ENCODE data around the gene NCBP1. TPM values are rescaled to one million over a fixed set of nuclear protein-coding genes. Genes with fewer than 3 reads are reported as not detected.

The NCBP1 gene
- total and polyA plus RNA-seq, 5 donors from 2014 or later: 18.0 to 47.4 (median 23.9) TPM

DNA sequence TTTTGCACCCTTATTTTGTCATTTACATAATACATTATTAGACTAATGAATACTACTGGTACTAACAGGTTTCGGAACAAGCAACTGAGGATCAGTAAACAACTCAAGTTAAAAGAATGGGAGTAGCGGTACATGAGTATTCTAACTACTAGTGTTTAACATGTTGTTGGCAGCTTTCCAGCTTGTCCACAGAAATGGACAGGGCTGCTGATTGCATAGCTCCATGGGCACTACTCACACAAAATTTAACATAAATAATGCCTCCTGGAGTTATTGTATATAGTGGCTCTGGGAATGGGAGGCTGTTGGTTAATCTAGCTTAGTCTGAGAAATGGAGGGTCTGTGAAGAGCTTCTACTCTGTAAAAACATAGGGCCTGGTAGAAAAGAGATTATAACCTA, 6.7 kb downstream of the NCBP1 start:
- peaks cover 31% of the 10 kb centered on the region for H3K36me3 Mint-ChIP-seq

DNA sequence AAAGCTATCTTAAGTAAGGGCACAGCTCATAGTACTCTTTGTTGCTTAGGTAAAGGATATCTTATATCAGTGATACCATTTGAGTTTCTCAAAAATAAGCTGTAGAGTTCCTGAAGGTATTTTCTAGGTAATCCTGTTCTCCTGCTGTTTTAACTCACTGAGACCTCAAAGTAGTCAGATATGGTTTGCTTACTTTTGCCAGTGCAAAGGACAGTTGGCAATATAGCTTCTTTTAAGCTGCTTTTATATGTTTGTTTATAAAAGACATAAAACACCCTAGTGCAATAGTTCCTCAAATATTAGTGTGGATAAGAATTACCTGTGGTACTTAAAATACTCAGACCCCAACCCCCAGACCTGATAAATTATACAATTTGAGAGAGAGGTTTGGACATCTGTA, 12.1 kb downstream of the NCBP1 start:
- peaks cover 84% of the 10 kb centered on the region for H3K36me3 ChIP-seq (ENCODE audit: control insufficient read depth, insufficient read depth, low read length)
- no peaks in the 10 kb centered on the region for H3K4me1 ChIP-seq (ENCODE audit: control insufficient read depth, insufficient read depth, low read length, poor library complexity, severe bottlenecking)
- ATAC-seq (ENCODE audit: low read depth in 2 of 2): no peak
- Mint-ChIP-seq H3K27me3 (no peaks in the 10 kb centered on the region), H3K27ac (no peak overlapping the region), H3K36me3 (peaks cover 47% of the 10 kb centered on the region), H3K9me3 (no peaks in the 10 kb centered on the region), H3K4me1 (peaks cover 3 to 34% (median 11%) of the 10 kb centered on the region in 4 donors), H3K4me3 (no peak overlapping the region)
- no peak overlapping the region for H3K4me3 ChIP-seq (ENCODE audit: low read depth, low read length)
- H3K27me3 ChIP-seq (ENCODE audit: control insufficient read depth, insufficient read depth, low read length): no peaks in the 10 kb centered on the region
- no peak overlapping the region for H3K27ac ChIP-seq (ENCODE audit: insufficient read depth, low read length, poor library complexity, severe bottlenecking)
- no peaks in the 10 kb centered on the region for H3K9me3 ChIP-seq (ENCODE audit: control insufficient read depth in 2 of 2, low read length in 2 of 2)
- DNase-seq: no peak

More for the DNA sequence above, 6.7 kb downstream of the NCBP1 start:
- Histone ChIP-seq H3K9me3 (ENCODE audit: control insufficient read depth in 2 of 2, low read length in 2 of 2) (no peaks in the 10 kb centered on the region), H3K27ac (ENCODE audit: insufficient read depth, low read length, poor library complexity, severe bottlenecking) (no peak overlapping the region), H3K4me3 (ENCODE audit: low read depth, low read length) (no peak overlapping the region), H3K36me3 (ENCODE audit: control insufficient read depth, insufficient read depth, low read length) (peaks cover 43% of the 10 kb centered on the region), H3K27me3 (ENCODE audit: control insufficient read depth, insufficient read depth, low read length) (no peaks in the 10 kb centered on the region), H3K4me1 (ENCODE audit: control insufficient read depth, insufficient read depth, low read length, poor library complexity, severe bottlenecking) (peaks cover 33% of the 10 kb centered on the region)
- peak overlapping the region in 1 of 3 donors; percentile 55 for H3K27ac Mint-ChIP-seq
- no peaks in the 10 kb centered on the region for H3K9me3 Mint-ChIP-seq
- DNase-seq (no peak), ATAC-seq (ENCODE audit: low read depth in 2 of 2) (no peak)
- no peak overlapping the region for H3K4me3 Mint-ChIP-seq
- peaks cover 36 to 67% (median 47%) of the 10 kb centered on the region in 4 donors for H3K4me1 Mint-ChIP-seq
- no peaks in the 10 kb centered on the region for H3K27me3 Mint-ChIP-seq

DNA sequence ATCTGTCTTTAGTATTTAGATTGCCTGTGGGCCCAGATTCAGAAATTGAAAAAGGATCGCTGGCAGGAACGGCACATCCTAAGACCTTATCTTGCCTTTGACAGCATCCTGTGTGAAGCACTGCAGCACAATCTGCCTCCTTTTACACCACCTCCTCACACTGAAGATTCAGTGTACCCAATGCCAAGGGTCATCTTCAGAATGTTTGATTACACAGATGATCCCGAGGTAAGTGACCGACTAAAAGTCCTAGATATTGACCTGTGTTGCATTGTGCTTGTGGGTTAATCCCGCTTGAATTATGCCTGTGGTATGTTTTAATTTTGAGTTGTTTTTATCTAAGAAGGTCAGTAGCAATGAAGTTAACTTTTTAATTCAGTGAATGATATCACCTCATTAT, 14.4 kb downstream of the NCBP1 start:
- no peak overlapping the region for H3K4me3 ChIP-seq (ENCODE audit: low read depth, low read length)
- no peaks in the 10 kb centered on the region for H3K27me3 Mint-ChIP-seq
- peaks cover 44% of the 10 kb centered on the region for H3K36me3 Mint-ChIP-seq
- no peak for DNase-seq
- H3K27ac ChIP-seq (ENCODE audit: insufficient read depth, low read length, poor library complexity, severe bottlenecking): no peak overlapping the region
- peaks cover 0 to 23% (median 11%) of the 10 kb centered on the region in 4 donors for H3K4me1 Mint-ChIP-seq
- no peak for ATAC-seq (ENCODE audit: low read depth in 2 of 2)
- H3K9me3 ChIP-seq (ENCODE audit: control insufficient read depth in 2 of 2, low read length in 2 of 2): no peaks in the 10 kb centered on the region
- H3K27ac Mint-ChIP-seq: peak overlapping the region in 1 of 3 donors; percentile 4
- H3K4me1 ChIP-seq (ENCODE audit: control insufficient read depth, insufficient read depth, low read length, poor library complexity, severe bottlenecking): no peaks in the 10 kb centered on the region
- no peaks in the 10 kb centered on the region for H3K9me3 Mint-ChIP-seq
- no peaks in the 10 kb centered on the region for H3K27me3 ChIP-seq (ENCODE audit: control insufficient read depth, insufficient read depth, low read length)
- H3K36me3 ChIP-seq (ENCODE audit: control insufficient read depth, insufficient read depth, low read length): peaks cover 82% of the 10 kb centered on the region
- H3K4me3 Mint-ChIP-seq: no peak overlapping the region

DNA sequence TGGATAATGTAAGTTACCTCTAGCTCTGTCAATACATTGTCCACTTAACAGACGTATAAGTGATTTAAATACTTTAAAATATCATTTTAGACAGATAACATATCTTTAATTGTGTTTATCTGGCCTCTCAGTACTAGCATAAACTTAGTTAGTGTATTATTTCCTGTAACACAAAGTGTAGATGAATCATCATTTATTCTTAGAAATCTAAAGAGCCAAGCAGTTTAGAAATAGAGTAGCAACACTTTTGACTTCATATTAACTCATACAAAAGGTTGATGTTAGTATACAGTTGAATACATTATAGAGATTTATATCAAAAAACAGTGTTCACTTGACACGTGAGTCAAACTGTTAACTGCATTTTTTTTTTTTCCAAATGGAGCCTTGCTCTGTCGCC, 18.0 kb downstream of the NCBP1 start:
- Mint-ChIP-seq H3K36me3 (peaks cover 44% of the 10 kb centered on the region), H3K4me3 (no peak overlapping the region)

DNA sequence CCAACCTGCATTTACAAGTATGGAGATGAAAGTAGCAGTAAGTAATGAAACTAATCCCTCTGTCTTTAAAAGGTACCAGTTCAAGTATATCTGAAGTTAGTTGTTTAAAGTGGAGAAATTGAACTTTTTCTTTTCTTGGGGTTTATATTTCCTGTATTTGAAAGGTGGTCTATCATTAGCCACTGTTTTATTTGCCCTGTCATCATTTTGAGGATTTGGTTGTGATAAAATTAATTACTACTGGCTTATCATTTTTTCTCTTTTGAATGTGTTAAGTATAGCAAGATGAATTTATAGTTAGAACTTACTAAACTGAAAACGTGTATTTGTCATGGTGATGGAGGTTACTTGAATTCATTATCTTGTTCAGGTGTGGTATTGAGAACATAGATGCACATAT, 25.1 kb downstream of the NCBP1 start:
- H3K27ac ChIP-seq (ENCODE audit: insufficient read depth, low read length, poor library complexity, severe bottlenecking): no peak overlapping the region
- Mint-ChIP-seq H3K4me1 (peaks cover 7 to 10% (median 10%) of the 10 kb centered on the region in 4 donors), H3K27ac (no peak overlapping the region)

More for the DNA sequence above, 18.0 kb downstream of the NCBP1 start:
- peak overlapping the region in 1 of 3 donors; percentile 56 for H3K27ac Mint-ChIP-seq
- ATAC-seq (ENCODE audit: low read depth in 2 of 2): peak; percentile 52 to 71
- DNase-seq: peak in 1 of 3 donors; percentile 30
- Histone ChIP-seq H3K36me3 (ENCODE audit: control insufficient read depth, insufficient read depth, low read length) (peaks cover 92% of the 10 kb centered on the region), H3K27ac (ENCODE audit: insufficient read depth, low read length, poor library complexity, severe bottlenecking) (no peak overlapping the region), H3K27me3 (ENCODE audit: control insufficient read depth, insufficient read depth, low read length) (no peaks in the 10 kb centered on the region), H3K4me3 (ENCODE audit: low read depth, low read length) (no peak overlapping the region), H3K4me1 (ENCODE audit: control insufficient read depth, insufficient read depth, low read length, poor library complexity, severe bottlenecking) (no peaks in the 10 kb centered on the region), H3K9me3 (ENCODE audit: control insufficient read depth in 2 of 2, low read length in 2 of 2) (no peaks in the 10 kb centered on the region)
- no peaks in the 10 kb centered on the region for H3K27me3 Mint-ChIP-seq
- H3K4me1 Mint-ChIP-seq: peaks cover 0 to 12% (median 8%) of the 10 kb centered on the region in 4 donors
- H3K9me3 Mint-ChIP-seq: no peaks in the 10 kb centered on the region

DNA sequence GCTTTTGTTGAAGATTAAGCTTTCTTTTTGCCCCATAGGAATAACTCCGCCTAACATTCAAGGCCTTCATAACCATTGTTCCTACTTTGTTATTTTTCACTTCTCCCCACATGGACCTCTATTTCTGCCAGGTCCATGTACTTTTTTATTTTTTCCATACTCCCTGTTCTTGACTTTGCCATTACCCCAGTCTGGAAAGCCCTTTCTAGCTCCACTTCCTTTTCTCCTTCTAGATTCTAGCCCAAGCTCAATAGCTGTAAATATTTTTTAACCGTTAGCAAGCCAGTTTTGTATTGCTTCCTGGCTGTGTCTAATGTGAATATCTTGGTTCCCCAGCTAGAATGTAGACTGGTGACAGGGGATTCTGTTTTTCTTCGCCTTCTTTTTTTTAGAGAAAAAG, 26.1 kb downstream of the NCBP1 start:
- H3K9me3 ChIP-seq (ENCODE audit: control insufficient read depth in 2 of 2, low read length in 2 of 2): no peaks in the 10 kb centered on the region
- peaks cover 7 to 11% (median 10%) of the 10 kb centered on the region in 4 donors for H3K4me1 Mint-ChIP-seq
- ATAC-seq (ENCODE audit: low read depth in 2 of 2): no peak
- no peaks in the 10 kb centered on the region for H3K4me1 ChIP-seq (ENCODE audit: control insufficient read depth, insufficient read depth, low read length, poor library complexity, severe bottlenecking)
- H3K27ac ChIP-seq (ENCODE audit: insufficient read depth, low read length, poor library complexity, severe bottlenecking): no peak overlapping the region
- peaks cover 40% of the 10 kb centered on the region for H3K36me3 Mint-ChIP-seq
- DNase-seq: no peak
- no peaks in the 10 kb centered on the region for H3K9me3 Mint-ChIP-seq
- H3K36me3 ChIP-seq (ENCODE audit: control insufficient read depth, insufficient read depth, low read length): peaks cover 92% of the 10 kb centered on the region
- H3K27me3 ChIP-seq (ENCODE audit: control insufficient read depth, insufficient read depth, low read length): no peaks in the 10 kb centered on the region
- H3K4me3 ChIP-seq (ENCODE audit: low read depth, low read length): no peak overlapping the region
- H3K27me3 Mint-ChIP-seq: no peaks in the 10 kb centered on the region
- H3K4me3 Mint-ChIP-seq: no peak overlapping the region
- peak overlapping the region in 2 of 3 donors; percentile 36 to 81 for H3K27ac Mint-ChIP-seq

More for the DNA sequence above, 25.1 kb downstream of the NCBP1 start:
- H3K36me3 ChIP-seq (ENCODE audit: control insufficient read depth, insufficient read depth, low read length): peaks cover 91% of the 10 kb centered on the region
- H3K4me3 ChIP-seq (ENCODE audit: low read depth, low read length): no peak overlapping the region
- Mint-ChIP-seq H3K27me3 (no peaks in the 10 kb centered on the region), H3K4me3 (no peak overlapping the region), H3K9me3 (no peaks in the 10 kb centered on the region), H3K36me3 (peaks cover 39% of the 10 kb centered on the region)
- no peaks in the 10 kb centered on the region for H3K27me3 ChIP-seq (ENCODE audit: control insufficient read depth, insufficient read depth, low read length)
- DNase-seq: no peak
- ATAC-seq (ENCODE audit: low read depth in 2 of 2): no peak
- H3K4me1 ChIP-seq (ENCODE audit: control insufficient read depth, insufficient read depth, low read length, poor library complexity, severe bottlenecking): no peaks in the 10 kb centered on the region
- H3K9me3 ChIP-seq (ENCODE audit: control insufficient read depth in 2 of 2, low read length in 2 of 2): no peaks in the 10 kb centered on the region

DNA sequence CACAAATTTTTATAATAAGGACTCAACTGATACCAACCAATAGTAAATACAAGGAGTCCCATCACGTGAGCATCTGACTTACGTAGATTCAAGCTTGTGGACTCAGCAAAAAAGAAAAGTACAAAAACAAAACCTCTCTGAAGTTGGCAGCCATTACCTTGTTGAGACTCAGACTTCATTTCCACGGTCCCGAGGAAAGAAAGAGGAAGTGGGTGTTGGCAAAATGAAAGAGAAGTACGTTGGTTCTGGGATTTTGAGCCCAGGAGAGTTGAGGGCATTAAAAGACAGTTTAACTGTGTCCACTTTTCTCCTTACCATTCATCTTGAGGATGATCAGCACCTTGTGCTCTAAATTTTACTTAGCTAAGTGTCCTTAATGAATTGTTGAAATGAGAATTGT, 26.7 kb downstream of the NCBP1 start:
- Mint-ChIP-seq H3K4me1 (peaks cover 10 to 15% (median 13%) of the 10 kb centered on the region in 4 donors), H3K27ac (peak overlapping the region; percentile 25 to 81 (median 36)), H3K9me3 (no peaks in the 10 kb centered on the region), H3K27me3 (no peaks in the 10 kb centered on the region), H3K36me3 (peaks cover 45% of the 10 kb centered on the region), H3K4me3 (no peak overlapping the region)
- Histone ChIP-seq H3K4me3 (ENCODE audit: low read depth, low read length) (no peak overlapping the region), H3K9me3 (ENCODE audit: control insufficient read depth in 2 of 2, low read length in 2 of 2) (no peaks in the 10 kb centered on the region), H3K27ac (ENCODE audit: insufficient read depth, low read length, poor library complexity, severe bottlenecking) (no peak overlapping the region), H3K27me3 (ENCODE audit: control insufficient read depth, insufficient read depth, low read length) (no peaks in the 10 kb centered on the region), H3K36me3 (ENCODE audit: control insufficient read depth, insufficient read depth, low read length) (peaks cover 92% of the 10 kb centered on the region), H3K4me1 (ENCODE audit: control insufficient read depth, insufficient read depth, low read length, poor library complexity, severe bottlenecking) (no peaks in the 10 kb centered on the region)
- ATAC-seq (ENCODE audit: low read depth in 2 of 2) (no peak), DNase-seq (no peak)

DNA sequence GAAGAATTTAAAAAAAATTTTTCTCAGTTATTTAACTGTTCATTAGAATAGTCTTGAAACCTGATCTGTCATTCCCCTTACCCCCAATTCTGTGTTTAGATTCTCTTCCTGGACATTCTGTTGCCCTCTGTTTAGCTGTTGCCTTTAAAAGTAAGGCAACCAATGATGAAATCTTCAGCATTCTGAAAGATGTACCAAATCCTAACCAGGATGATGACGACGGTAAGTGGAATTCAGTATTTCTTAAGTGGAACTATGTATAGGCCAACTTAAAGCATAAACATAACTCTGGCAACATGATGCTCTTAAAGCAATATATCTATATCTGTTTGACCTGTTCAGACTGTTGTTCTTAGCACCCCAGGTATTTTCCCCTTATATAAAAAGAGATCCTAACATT, 27.2 kb downstream of the NCBP1 start:
- no peaks in the 10 kb centered on the region for H3K27me3 ChIP-seq (ENCODE audit: control insufficient read depth, insufficient read depth, low read length)
- peaks cover 43% of the 10 kb centered on the region for H3K36me3 Mint-ChIP-seq
- H3K4me3 ChIP-seq (ENCODE audit: low read depth, low read length): no peak overlapping the region
- peaks cover 91% of the 10 kb centered on the region for H3K36me3 ChIP-seq (ENCODE audit: control insufficient read depth, insufficient read depth, low read length)
- no peak overlapping the region for H3K27ac ChIP-seq (ENCODE audit: insufficient read depth, low read length, poor library complexity, severe bottlenecking)
- H3K27ac Mint-ChIP-seq: peak overlapping the region in 1 of 3 donors; percentile 25
- no peaks in the 10 kb centered on the region for H3K9me3 Mint-ChIP-seq
- DNase-seq (no peak), ATAC-seq (ENCODE audit: low read depth in 2 of 2) (no peak)
- no peak overlapping the region for H3K4me3 Mint-ChIP-seq
- no peaks in the 10 kb centered on the region for H3K27me3 Mint-ChIP-seq
- H3K4me1 ChIP-seq (ENCODE audit: control insufficient read depth, insufficient read depth, low read length, poor library complexity, severe bottlenecking): no peaks in the 10 kb centered on the region
- H3K4me1 Mint-ChIP-seq: peaks cover 10 to 17% (median 15%) of the 10 kb centered on the region in 4 donors
- no peaks in the 10 kb centered on the region for H3K9me3 ChIP-seq (ENCODE audit: control insufficient read depth in 2 of 2, low read length in 2 of 2)

All from CD4-positive, CD25-positive, alpha-beta regulatory T cell (primary cell).